ENCODE measurements around the gene LRRFIP1. TPM values are rescaled to one million over a fixed set of nuclear protein-coding genes. Genes with fewer than 3 reads are reported as not detected.

LRRFIP1 gene
- total and polyA plus RNA-seq, 8 donors: 18.4 to 55.0 (median 31.7) TPM

GRCh38 chr2:237624565-237624964 is 2.8 kb upstream of the LRRFIP1 start:
- intact Hi-C loops (cut with DNase I): no loop called here
- Histone ChIP-seq H3K9me3 (no peaks in the 10 kb centered on the region), H3K36me3 (no peaks in the 10 kb centered on the region), H3K27ac (no peak overlapping the region), H3K27me3 (no peaks in the 10 kb centered on the region), H3K4me3 (no peak overlapping the region), H3K4me1 (peaks cover 0 to 7% (median 3%) of the 10 kb centered on the region in 3 donors)
- WGBS, 2 donors: 85 to 86% methylated on average over 6 of the region's 6 CpGs
- TF ChIP-seq CTCF (IDR thresholded peaks at IDR 0.05): no peak
- no peak for ATAC-seq
- no peak for FAIRE-seq
- DNase-seq: no peak

- Histone ChIP-seq H3K4me3 (no peak overlapping the region), H3K27me3 (no peaks in the 10 kb centered on the region), H3K9me3 (no peaks in the 10 kb centered on the region), H3K27ac (no peak overlapping the region), H3K4me1 (peaks cover 0 to 7% (median 3%) of the 10 kb centered on the region in 3 donors), H3K36me3 (no peaks in the 10 kb centered on the region)
- no peak for TF ChIP-seq CTCF (IDR thresholded peaks at IDR 0.05)
- FAIRE-seq (no peak), ATAC-seq (peak in 1 of 4 donors; percentile 19), DNase-seq (no peak)
- intact Hi-C loops (cut with DNase I): no loop called here
- 83 to 89% methylated on average over 10 of the region's 10 CpGs for WGBS, 2 donors
Measured at GRCh38 chr2:237625216-237625705, 2.1 kb upstream of the LRRFIP1 start.

GRCh38 chr2:237625777-237626176 is 1.6 kb upstream of the LRRFIP1 start:
- peaks cover 0 to 7% (median 3%) of the 10 kb centered on the region in 3 donors for H3K4me1 ChIP-seq
- intact Hi-C loops (cut with DNase I): no loop called here
- whole genome bisulfite sequencing, 2 donors: 68 to 86% methylated on average over 6 of the region's 6 CpGs
- H3K4me3 ChIP-seq: no peak overlapping the region
- ATAC-seq (no peak), FAIRE-seq (no peak), DNase-seq (no peak)
- no peaks in the 10 kb centered on the region for H3K36me3 ChIP-seq
- no peaks in the 10 kb centered on the region for H3K9me3 ChIP-seq
- no peaks in the 10 kb centered on the region for H3K27me3 ChIP-seq
- H3K27ac ChIP-seq: no peak overlapping the region
- TF ChIP-seq CTCF (IDR thresholded peaks at IDR 0.05): no peak

- H3K9me3 ChIP-seq: no peaks in the 10 kb centered on the region
Measured at GRCh38 chr2:237626813-237627440, 460 bp upstream of the LRRFIP1 start.

More at GRCh38 chr2:237626813-237627440, 460 bp upstream of the LRRFIP1 start:
- H3K4me1 ChIP-seq: peaks cover 0 to 7% (median 3%) of the 10 kb centered on the region in 3 donors
- TF ChIP-seq CTCF (IDR thresholded peaks at IDR 0.05): no peak
- DNase-seq (peak in 3 of 6 donors; percentile 20 to 79 (median 72)), FAIRE-seq (no peak), ATAC-seq (peak; percentile 51 to 56 (median 54))
- no peaks in the 10 kb centered on the region for H3K27me3 ChIP-seq
- H3K27ac ChIP-seq: no peak overlapping the region
- intact Hi-C loops (cut with DNase I): no loop called here
- no peaks in the 10 kb centered on the region for H3K36me3 ChIP-seq
- 10 to 18% methylated on average over 35 to 54 of the region's 54 CpGs for WGBS, 2 donors
- peak overlapping the region; percentile 40 to 79 (median 65) for H3K4me3 ChIP-seq

Data from pancreas (tissue), 10 donors.